ENCODE results near the gene TSPAN18.

Gene TSPAN18

DNA sequence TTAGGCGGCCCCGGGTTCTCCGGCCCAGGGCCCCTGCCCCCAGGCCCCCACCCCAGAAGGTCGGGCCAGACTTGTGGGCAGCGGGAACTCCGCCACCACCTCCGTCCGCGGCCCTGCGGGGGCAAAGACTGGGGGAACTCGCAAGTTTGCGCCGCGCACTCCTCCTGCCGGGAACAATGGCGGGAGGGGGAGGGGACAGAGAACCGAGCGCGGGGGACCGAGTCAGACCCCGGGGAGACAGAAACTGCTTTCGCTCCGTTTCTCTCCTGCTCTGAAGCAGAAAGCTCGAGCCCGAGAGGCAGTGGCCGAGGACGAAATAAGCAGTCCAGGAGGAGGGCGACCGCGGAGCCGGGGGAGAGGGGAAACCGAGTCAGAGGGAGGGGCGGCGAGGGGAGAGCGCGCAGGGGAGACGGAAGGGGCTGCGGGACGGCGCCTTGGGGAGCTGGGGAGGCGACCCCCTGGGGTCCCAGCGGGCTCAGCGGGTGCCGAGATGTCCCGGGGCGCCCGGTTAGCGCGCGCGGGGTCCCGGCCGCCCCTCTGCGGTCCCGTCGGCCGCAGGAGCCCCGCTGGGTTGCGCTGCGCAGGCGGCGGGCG, 223.4 kb downstream of the TSPAN18 start:
- peak; percentile 16 for DNase-seq

DNA sequence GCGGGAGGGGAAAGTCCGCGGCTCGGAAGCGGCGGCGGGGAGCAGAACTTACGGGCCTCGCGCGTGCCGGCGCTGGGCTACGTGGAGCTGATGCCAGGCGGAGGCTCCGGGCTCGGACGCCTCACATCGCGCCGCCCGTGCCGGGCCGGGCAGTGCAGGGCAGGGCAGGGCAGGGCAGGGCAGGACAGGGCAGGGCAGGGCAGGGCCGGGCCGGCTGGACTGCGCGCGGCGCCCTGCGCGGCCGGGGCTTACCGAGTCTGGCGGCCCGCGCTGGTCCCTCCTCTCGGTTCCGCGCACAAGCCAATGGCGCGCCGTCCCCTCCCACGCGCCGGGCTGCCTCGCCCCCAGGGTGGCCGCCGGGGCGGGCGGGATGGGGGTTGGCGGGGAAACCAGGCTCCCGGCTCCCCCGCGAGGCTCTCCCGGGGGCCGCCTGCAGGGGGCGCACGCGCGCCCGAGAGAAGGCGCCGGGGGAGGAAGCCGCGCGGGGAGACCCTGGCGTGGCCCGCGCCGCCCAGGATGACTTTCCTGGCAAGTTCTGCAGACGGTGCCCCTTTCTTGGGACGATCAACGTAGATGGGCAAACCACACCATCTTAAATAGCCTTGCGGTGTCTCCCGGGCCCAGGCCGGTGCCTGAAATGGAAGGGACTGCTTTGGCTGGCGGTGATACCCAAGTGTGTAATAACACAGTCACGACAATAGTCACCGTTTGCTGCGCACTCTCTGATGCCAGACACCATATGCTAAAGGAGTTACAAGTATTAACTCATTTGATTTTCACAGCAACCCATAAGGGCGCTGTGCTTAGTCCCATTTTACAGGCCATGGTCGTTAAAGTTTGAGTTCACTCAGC, 224.1 kb downstream of the TSPAN18 start, which contains the start of gene TP53I11:
Gene TP53I11 (minus strand): TSS at position 259 of the 852 bp plus-strand sequence. CDS start 12,548 bp downstream, outside the sequence.
- peak; percentile 49 for DNase-seq

DNA sequence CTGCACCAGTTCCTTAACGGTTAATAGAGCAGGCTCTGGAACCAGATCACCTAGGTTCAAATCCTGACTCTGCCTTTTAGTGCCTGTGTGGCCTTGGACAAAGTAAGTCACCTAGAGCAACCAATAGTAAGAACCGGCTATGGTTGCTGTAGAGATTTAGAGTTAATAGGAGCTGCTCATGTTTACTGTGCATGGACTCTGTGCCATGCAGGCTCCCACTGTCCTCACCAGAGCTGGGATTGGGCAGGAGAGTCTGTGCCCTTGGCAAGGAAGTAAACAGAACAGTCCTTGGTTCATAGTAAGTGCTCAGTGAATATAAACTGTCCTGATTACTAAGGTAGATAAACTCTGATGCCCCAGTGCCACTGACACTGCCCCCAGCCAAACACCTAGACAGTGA, 225.3 kb downstream of the TSPAN18 start:
- DNase-seq = no peak

DNA sequence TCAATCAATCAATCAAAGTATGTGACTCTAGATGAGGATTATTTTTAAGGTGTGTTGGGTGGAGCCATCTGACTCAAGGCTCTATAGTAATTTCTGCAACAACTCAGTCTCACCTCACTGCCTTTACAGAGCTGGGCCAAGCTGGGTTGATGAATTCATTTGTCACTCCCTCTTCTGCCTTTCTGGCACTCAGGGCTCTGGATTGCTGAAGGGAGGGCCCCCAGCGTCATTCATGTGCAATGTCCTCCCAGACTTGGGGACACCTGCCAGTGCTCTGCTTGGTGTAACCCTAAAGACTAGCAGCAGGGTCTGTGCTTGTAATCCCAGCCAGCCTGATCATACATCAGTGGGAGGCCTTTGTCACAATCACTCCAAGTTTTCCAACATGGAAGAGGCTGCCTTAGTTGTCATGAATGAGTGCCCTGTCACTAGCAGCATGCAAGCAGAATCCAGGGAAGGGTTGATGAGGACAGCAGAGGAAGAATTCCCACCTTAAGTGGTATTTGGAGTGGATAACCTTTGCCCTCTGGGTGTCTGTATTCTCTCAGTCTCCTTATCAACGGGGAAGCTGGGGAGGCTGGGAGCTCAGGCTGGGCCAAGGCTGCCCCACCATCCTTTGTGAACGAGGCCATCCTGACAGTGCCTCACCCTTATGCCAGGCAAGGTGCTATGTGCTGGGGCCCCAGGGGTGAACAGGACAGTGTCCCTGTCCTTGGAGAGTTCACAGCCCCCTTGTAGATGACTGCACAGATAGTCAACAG, 225.9 kb downstream of the TSPAN18 start:
- DNase-seq = no peak

DNA sequence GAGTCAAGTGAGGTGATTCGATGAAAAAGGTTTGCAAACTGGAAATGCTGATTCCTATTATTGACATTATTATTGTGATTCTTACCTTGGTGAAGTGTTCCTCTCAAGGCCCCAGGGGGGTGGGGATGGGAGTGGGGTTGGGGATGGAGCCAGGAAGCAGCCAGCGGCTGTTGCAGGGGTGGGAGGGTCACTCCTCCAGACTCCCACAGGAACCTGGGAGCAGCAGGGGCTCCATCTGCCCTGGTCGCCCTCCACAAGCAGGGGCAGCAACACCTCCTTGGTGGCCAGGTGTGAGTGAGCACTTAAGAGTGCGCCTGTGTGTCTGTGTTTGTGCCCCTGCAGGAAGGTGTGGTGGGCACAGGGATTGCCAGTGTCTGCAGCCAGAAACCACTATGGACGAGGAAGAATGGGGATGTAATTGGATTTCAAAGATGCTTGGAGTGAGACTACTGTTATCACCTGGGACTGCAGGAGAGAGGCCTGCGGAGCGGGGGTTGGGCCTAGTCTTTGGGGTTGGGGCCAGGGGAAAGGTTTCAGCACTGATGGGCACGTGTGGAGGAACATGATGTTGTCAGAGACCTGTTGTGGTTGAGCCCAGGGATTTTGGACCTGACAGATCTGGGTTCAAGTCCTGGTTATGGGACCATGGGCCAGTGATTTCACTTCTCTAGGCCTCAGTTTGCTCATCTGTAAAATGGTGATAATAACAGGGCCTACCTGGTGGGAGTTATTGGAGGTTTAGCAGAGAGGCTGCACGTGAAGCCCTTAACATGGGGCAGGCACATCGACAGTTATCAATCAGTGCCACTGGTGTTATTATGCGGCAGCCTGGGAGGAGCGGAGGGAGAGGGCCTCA, 227.5 kb downstream of the TSPAN18 start:
- no peak for DNase-seq

DNA sequence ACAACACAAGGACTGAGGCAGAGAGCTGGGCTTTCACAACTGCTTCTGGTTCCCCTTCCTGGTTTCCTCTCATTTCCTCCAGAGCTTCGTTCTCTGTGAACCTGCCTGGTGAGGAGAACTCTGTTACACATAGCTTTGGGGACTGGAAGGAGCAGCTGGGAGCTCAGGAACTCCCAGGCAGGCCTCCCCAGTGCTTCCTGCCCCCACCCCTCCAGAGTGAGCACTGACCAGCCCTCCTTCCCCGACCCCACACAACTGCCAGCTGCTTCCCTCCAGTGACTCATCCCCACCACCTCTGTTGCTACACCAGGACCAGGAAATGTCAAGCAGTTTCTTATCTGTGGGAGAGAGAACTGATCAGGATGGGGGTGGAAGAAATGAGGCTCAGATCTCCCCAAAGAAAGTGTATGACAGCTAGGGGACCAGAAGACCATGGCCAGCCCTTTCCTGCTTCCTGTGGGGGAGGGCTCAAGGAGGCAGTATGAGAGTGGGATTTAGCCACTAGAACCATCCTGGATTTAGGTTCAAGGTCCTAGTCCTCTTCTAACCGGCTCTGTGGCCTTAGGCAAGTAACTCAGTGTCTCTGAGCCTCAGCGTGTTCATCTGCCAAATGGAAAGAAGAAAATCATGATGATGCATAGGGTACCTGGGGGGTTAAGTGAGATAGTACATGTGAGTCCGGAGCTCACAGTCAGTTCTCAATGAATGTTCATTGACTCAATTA, 228.4 kb downstream of the TSPAN18 start:
- DNase-seq = no peak

DNA sequence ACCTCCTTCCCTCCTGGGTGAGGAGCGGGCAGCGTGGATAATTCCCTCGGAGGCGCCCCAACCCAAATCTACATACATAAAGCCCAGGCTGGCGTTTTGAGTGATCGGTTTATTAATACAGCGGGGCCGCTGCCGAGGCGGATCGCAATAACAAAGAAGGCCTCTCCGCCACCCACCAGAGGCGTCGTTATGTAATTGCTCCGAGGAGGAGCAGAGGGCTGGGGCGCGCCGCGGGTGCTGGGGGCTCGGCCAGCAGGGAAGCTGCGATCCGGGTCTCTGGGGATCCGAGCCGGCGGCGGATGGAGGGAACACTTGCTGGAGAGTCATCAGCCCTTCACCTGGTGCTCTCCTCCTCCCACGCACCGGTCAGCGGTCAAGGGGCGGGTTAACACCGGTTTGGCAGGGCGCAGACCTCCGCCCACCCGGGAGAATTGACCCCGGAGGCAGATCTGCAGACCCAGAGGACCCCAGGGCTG, 230.3 kb downstream of the TSPAN18 start:
- no peak for DNase-seq

DNA sequence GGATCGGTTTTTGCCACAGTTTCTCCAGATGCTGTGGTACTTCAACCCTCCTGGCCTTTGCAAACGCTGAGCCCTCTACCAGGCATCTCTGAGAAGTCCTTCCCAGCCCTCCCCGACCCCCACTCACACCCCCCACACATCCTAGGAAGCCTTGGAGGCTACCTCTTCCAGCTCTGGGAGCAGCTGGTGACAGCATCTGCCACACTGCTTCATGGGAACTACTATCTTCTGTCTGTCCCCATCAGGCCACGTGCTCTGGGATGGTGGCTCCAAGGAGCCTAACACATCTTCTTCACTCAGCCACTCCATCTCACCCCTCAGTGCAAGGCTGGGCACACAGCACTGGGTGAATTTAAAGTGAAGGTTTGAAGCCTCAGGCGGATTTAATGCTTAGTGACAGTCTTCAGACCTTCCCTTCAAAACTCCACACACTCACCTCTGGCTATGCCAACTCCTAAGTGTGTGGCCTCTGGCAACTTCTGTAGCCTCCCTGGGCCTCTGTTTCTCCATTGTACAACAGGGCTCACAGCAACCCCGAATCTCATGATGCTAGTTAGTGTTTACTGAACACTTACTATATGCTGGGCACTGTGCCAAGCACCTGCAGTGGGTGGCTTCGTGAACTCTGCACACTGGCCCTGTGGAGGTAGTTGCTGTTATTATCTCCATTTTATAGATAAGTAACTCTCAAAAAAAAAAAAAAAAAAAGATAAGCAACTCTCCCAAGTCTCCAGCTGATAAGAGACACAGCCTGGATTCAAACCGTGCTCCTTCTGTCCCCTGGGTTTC, 231.2 kb downstream of the TSPAN18 start:
- no peak for DNase-seq

DNA sequence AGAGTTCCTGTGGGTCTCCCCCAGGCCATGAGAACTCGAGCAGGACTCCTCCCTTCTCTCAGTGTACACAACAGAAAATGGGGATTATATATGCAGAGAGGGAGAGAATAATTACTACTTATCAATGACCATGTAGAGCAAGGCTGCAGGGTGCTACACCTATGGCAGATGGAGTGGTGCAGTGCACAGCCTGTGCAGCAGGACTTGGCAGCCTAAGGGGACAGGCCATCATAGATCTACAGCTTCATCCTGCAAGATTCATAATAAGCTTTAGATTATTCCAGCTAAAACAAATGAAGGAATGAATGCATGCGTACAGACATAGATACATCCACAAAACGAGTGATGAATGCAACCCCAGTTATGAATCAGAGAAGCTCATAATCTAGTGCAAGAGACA, 232.3 kb downstream of the TSPAN18 start:
- no peak for DNase-seq

DNA sequence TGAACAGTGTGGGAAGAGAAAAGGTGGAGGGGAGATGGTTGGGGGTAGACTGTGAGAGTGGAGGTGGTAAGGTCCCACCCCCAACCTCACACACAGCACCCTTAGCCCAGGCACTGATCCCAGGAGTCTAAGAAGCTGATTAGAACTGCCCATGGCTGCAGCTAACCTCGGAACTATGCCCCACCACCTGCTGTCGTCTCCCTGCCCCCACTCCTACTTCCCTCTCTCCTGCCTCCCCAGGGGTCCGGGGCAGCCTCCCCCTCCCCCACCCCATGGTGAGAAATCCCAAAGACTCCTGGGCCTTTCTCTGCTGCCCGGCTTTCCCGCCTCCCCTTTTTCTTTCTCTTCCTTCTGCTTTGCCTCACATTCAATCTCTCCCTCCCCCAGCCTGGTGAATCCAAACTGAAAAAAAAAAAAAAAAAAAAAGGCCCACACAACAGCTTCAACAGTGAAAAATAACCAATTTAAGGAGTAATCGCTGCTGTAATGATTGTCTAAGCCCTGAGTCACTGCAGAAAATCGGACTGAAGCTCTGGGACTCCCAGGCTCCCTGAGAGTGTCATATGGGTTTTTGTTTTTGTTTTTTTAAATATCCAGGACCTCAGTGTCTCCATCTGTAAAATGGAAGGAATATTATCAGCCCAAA, 233.6 kb downstream of the TSPAN18 start:
- DNase-seq = no peak

DNA sequence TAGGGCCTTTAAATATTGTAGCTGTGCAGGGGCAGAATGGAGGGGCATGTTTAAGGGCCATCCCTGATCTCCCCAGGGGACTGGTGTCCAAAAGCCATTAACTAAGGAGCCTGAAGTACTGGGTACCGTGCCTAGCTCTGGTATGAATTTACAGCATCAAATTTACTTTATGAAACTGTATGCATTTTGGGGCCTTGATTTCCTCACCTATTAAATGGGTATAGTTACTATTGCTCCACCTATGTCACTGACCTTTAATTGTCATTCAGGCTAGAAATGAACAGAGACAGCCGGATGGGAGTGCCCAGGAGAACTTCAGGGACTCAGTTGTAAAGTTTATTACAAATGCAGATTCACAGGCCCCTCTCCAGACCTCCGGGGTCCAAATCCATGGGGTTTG, 235.7 kb downstream of the TSPAN18 start:
- no peak for DNase-seq

DNA sequence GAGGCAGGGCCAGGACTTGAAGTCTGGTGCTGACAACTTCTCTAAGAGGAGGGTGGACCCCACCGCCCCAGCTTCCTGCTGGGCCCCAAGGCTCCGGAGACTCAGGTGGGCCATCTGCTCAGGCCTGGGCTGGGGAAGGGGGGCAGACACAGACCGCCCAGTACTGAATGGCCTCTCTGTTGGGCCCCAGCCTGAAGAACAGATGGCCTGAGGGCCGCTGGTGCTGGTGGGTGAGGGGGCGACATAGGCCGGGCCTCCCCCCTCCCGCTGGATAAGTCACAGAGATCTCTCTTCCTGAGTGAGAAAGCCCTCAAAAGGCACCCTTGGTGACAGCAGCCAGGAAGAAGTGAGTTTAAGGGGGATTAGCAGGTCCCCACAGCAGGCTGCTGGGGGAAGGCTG, 236.4 kb downstream of the TSPAN18 start:
- DNase-seq = no peak

DNA sequence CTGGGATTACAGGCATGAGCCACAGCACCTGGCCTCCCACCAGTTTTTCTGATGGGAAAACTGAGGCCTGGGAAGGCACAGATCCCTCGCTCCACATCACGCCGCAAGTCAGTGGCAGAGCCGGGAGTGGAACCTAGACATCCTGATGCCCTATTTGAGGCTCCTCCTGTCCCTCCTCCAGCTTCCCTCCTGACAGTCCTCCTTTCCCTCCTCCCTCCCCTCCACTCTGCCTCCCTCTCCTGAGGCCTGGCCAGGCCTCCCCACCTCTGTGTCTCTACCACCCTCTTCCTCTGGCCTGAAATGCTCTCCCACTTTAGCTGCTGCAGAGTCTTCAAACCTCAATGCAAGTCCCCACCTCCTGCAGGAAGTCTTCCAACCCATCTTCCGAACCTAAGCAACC, 237.2 kb downstream of the TSPAN18 start:
- no peak for DNase-seq

DNA sequence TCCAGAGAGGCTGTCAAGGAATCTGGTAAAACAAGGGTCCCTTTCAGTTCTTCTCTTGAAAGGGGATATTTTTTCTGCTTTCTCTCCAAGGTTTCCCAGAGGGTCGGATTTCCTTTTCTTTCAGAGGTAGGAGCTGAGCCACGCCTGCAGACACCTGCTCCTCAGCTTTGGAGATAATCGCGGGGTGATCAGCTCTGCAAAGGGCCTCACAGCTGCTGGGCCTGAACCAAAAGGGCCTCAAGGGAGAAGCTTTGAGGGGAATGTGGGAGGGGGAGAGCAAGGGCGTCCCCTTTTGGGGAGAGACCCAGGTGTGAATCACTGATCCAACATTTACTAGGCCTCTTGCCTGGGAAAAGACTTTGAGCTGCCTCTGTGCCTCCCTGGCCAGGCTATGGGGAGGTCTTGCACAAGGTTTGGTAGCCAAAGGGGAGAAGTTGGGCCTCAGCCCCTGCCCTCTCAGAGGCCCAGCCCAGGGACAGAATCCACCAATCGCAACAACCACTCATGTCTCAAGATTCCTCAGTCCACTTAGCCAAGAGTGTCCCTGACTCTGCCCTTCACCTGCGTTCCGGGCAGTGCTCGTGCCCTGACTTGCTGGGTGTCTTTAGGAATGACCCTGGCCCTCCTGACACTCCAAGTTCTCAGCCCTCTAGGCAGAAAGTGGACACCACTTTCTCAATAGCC, 237.9 kb downstream of the TSPAN18 start:
- DNase-seq = no peak

DNA sequence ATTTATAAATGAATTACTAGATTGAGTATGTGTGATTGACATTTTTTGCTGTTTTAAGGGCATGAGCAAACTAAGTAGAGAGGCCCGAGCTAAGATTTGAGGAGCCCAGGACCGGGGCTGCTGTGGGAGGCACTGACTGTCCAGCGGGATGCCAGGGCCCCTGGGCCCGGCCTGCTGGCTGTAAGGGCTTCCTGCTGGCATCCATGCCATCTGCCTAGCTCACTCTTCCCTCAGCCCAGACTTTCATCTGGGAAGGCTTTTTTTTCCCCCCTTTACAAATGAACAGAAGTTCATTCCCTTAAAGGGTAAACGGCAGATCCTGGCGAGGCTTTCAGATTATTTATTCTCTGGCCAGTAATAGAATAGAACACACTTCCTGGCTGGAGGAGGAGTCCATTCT, 239.9 kb downstream of the TSPAN18 start:
- DNase-seq = no peak

DNA sequence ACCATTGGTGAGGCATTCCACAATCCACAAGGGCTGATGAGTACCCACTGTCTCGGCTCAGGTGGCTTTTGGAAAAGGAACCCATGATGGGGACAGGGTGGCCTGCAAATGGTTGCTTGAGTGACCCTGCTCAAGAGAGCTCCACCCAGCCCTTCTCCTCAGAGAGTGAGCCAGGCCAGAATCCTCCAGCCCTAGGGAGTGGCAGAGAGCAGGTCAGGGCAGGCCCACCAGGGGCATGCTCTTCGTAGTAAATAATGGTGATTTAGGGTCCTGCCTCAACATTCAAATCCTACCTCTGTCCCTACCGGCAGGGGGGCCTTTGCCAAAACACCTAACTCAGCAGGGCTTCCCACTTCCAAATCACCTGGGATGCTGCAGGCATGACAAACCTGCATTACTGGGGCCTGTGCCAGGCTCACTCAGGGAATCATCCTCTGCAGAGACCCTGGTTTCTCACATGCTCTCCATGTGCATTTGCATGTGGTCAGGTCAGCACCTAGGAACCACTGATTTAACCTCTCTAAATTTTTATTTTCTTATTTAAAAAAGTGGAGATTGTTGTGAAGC, 241.3 kb downstream of the TSPAN18 start:
- no peak for DNase-seq

DNA sequence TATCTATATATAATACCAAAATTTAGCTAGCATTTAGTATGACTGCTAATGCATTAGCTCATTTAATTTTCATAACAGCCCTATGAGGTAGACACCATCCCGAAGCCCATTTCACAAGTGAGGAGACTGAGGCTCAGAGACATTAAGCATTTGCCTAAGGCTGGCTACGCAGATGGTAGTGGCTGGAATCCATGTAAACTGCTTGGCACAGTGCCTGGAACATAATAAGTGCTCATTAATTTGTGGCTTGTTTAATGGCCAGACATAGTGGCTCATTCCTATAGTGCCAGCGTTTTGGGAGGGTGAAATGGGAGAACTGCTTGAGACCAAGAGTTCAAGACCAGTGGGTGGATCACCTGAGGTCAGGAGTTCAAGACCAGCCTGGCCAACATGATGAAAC, 241.7 kb downstream of the TSPAN18 start:
- DNase-seq = no peak

DNA sequence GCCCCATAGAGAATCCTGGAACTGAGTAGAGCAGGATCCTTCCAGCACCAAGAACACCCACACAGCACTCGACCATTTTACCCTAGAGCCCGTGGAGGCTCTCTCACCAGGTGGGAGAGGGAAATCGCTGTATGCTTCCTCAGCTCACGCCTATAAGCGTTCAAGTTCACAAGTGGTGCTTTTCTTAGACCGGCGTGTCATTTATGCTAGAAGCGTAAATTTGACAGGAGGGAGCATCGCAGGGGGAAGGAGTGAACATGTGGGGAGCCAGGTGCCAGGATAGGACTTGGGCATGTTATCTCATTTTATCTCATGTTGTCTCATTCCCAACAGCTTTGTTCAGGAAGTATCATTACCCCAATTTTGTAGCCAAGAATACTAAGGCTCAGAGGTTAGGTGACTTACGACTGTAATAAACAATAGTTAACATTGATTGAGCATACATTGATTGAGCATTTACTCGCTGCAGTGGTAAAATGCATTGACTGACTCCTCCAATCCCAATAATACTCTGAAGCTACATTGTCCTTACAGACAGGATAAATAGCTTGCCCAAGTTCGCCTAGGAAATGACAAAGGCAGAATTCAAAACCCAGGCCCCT, 243.0 kb downstream of the TSPAN18 start:
- no peak for DNase-seq

DNA sequence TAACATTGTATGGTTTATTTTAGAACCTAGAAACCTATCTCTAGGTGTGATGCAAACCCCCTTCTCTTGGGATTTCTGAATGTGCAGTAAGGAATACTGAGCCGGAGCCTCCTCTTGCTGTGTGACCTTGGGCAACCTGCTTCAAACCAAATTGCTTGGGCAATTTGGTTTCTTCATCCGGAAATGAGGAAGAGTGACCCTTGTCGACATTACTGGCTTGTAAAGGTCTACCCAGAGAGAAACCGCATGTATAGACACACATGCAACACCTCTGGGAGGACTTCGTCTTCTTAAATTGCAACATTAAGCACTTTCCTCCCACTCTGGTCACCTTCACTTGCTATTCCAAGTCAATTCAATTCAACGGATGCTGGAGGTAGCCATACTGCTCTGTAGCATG, 243.5 kb downstream of the TSPAN18 start:
- no peak for DNase-seq
